HCT116 (cell line): ENCODE measurements around the gene TAF4. TPM values are rescaled to one million over a fixed set of nuclear protein-coding genes. Genes with fewer than 3 reads are reported as not detected.

ENCODE experiments used
- ATAC-seq: fragments of 200-7000 bp; cut with Tn5 transposase; 2 replicates; pipeline ENCODE4 v1.9.1; 2020; ENCODE audit warnings: mild to moderate bottlenecking, moderate library complexity
- BruUV-seq: library from RNA; stranded (reverse); fragments of 400-500 nt; replicated peaks from 2 replicates; lab custom pipeline; 2021; lab: Mats Ljungman, UMichigan
- CTCF ChIA-PET: fragments of 300-600 bp; sonication (Branson Sonifier 250); formaldehyde crosslinking; loops from one replicate; lab custom pipeline; 2021; ENCODE audit warnings: antibody characterized with exemption; lab: Charles Lee
- POLR2A ChIA-PET: fragments of 300-600, 350-600 bp; sonication (Branson Sonifier 250); formaldehyde crosslinking; loops from one replicate; lab custom pipeline; 2021; ENCODE audit warnings: antibody characterized with exemption; lab: Charles Lee
- RAD21 ChIA-PET, 2 experiments: fragments of 300-600 bp; sonication (Branson Sonifier 250); formaldehyde crosslinking; loops; one replicate each; lab custom pipeline; 2023; ENCODE audit warnings: low total read pairs in 2 of 2; ENCODE audit not compliant: uncharacterized antibody in 2 of 2, unreplicated experiment in 2 of 2, low non-redundant PET in 1 of 2; lab: Charles Lee
- DNase-seq: peaks from one replicate; pipeline ENCODE4 v3.0.0-alpha.2; 2010; ENCODE audit warnings: low read depth, low spot score
- H2AFZ ChIP-seq: fragments of 200-600 bp; shearing (Covaris generic), sonication (generic); 2 replicates; pipeline ENCODE4 v1.6.1; 2017; ENCODE audit warnings: low read depth, mixed run types, mixed read lengths, antibody characterized with exemption, low read length; ENCODE audit not compliant: poor library complexity, severe bottlenecking
- H3K27ac ChIP-seq: 2 replicates; pipeline ENCODE4 v1.5.1; 2012; ENCODE audit warnings: low read depth, low read length
- H3K27me3 ChIP-seq: fragments of 200-600 bp; sonication (generic); 2 replicates; pipeline ENCODE4 v1.6.1; 2016; ENCODE audit warnings: mixed run types, low read length, mixed read lengths; ENCODE audit not compliant: insufficient read depth
- H3K36me3 ChIP-seq, 2 experiments: fragments of 200-500 bp in 1 of 2; fragments of 200-600 bp in 1 of 2; sonication (Bioruptor generic) in 1 of 2; sonication (generic) in 1 of 2; 2 replicates each; pipeline versions ENCODE4 v1.5.1 to v1.6.1; 2014 to 2016; ENCODE audit warnings: low read length in 2 of 2, inconsistent platforms in 1 of 2, mixed read lengths in 1 of 2, mixed run types in 1 of 2; ENCODE audit not compliant: insufficient read depth in 2 of 2, control insufficient read depth in 1 of 2
- H3K4me1 ChIP-seq, 2 experiments: fragments of 200-600 bp in 1 of 2; sonication (generic) in 1 of 2; 2 replicates each; pipeline versions ENCODE4 v1.5.1 to v1.6.1; 2012 to 2017; ENCODE audit warnings: low read length in 2 of 2, inconsistent platforms in 1 of 2, mild to moderate bottlenecking in 1 of 2, mixed read lengths in 1 of 2, mixed run types in 1 of 2, moderate library complexity in 1 of 2; ENCODE audit not compliant: insufficient read depth in 2 of 2, control insufficient read depth in 1 of 2
- H3K4me2 ChIP-seq: fragments of 200-600 bp; sonication (generic); 2 replicates; pipeline ENCODE4 v1.6.1; 2017; ENCODE audit warnings: mixed run types, low read length, mixed read lengths
- H3K4me3 ChIP-seq, 2 experiments: fragments of 200-600 bp in 1 of 2; sonication (generic) in 1 of 2; replicated peaks in 1 of 2; 2 replicates each; pipeline ENCODE4 v1.5.1; 2011 to 2016; ENCODE audit warnings: low read length in 2 of 2, control low read depth in 1 of 2, low read depth in 1 of 2, mild to moderate bottlenecking in 1 of 2, mixed read lengths in 1 of 2, mixed run types in 1 of 2
- H3K79me2 ChIP-seq: fragments of 200-600 bp; sonication (generic); 2 replicates; pipeline ENCODE4 v1.6.1; 2017; ENCODE audit warnings: mild to moderate bottlenecking, mixed run types, low read length, moderate library complexity, mixed read lengths; ENCODE audit not compliant: insufficient read depth
- H3K9ac ChIP-seq: fragments of 200-600 bp; sonication (generic); 2 replicates; pipeline ENCODE4 v1.6.1; 2016; ENCODE audit warnings: low read length, mixed read lengths
- H3K9me2 ChIP-seq: fragments of 200-600 bp; sonication (generic), shearing (Covaris generic); 2 replicates; pipeline ENCODE4 v1.6.1; 2017; ENCODE audit warnings: mixed run types, mild to moderate bottlenecking, moderate library complexity; ENCODE audit not compliant: insufficient read depth
- H3K9me3 ChIP-seq, 2 experiments: fragments of 200-500 bp in 1 of 2; fragments of 200-600 bp in 1 of 2; sonication (Bioruptor generic) in 1 of 2; sonication (generic) in 1 of 2; 2 replicates each; pipeline ENCODE4 v1.6.1; 2014 to 2017; ENCODE audit warnings: low read length in 2 of 2, mixed read lengths in 2 of 2, inconsistent platforms in 1 of 2, low read depth in 1 of 2, mild to moderate bottlenecking in 1 of 2, mixed run types in 1 of 2, moderate library complexity in 1 of 2; ENCODE audit not compliant: control insufficient read depth in 1 of 2, insufficient read depth in 1 of 2
- H4K20me1 ChIP-seq: fragments of 200-600 bp; sonication (generic), shearing (Covaris generic); 2 replicates; pipeline ENCODE4 v1.6.1; 2017; ENCODE audit warnings: mixed run types, mild to moderate bottlenecking, moderate library complexity; ENCODE audit not compliant: insufficient read depth
- CBX3 ChIP-seq: IDR thresholded peaks from 2 replicates; pipeline ENCODE4 v1.6.1; 2012; ENCODE audit warnings: low read depth
- CEBPB ChIP-seq: IDR thresholded peaks from 2 replicates; pipeline ENCODE4 v1.6.1; 2012; ENCODE audit warnings: low read depth
- ELF1 ChIP-seq: IDR thresholded peaks from 2 replicates; pipeline ENCODE4 v1.6.1; 2012; ENCODE audit warnings: low read depth, borderline replicate concordance
- EZH2 ChIP-seq: fragments of 200-600 bp; sonication (generic); IDR thresholded peaks from 2 replicates; pipeline ENCODE4 v1.6.1; 2017; ENCODE audit warnings: antibody characterized with exemption, mixed run types
- EZH2phosphoT487 ChIP-seq: fragments of 200-600 bp; IDR thresholded peaks from 2 replicates; pipeline ENCODE4 v1.6.1; 2018; ENCODE audit warnings: antibody characterized with exemption, borderline replicate concordance
- POLR2AphosphoS5 ChIP-seq: IDR thresholded peaks from 2 replicates; pipeline ENCODE4 v1.6.1; 2011; ENCODE audit warnings: mild to moderate bottlenecking, low read depth, low read length, moderate library complexity
- SIN3A ChIP-seq: IDR thresholded peaks from 2 replicates; pipeline ENCODE4 v1.6.1; 2012; ENCODE audit warnings: low read depth
- SP1 ChIP-seq: IDR thresholded peaks from 2 replicates; pipeline ENCODE4 v1.6.1; 2012; ENCODE audit warnings: low read depth
- SRF ChIP-seq: IDR thresholded peaks from 2 replicates; pipeline ENCODE4 v1.6.1; 2012; ENCODE audit warnings: low read depth
- TCF7L2 ChIP-seq: IDR thresholded peaks from 2 replicates; pipeline ENCODE4 v1.7.0; 2011; ENCODE audit warnings: borderline replicate concordance, inconsistent platforms; ENCODE audit not compliant: insufficient read depth, insufficient read length; ENCODE audit errors: extremely low read depth
- YY1 ChIP-seq: IDR thresholded peaks from 2 replicates; pipeline ENCODE4 v1.6.1; 2011; ENCODE audit warnings: low read length, low read depth, moderate library complexity, mild to moderate bottlenecking; ENCODE audit not compliant: insufficient replicate concordance; ENCODE audit errors: extremely low read depth
- ZNF274 ChIP-seq: fragments of 200-500 bp; sonication (Bioruptor generic); IDR thresholded peaks from 2 replicates; pipeline ENCODE4 v1.6.1; 2014; ENCODE audit warnings: mild to moderate bottlenecking, low read depth, low read length, inconsistent platforms
- intact Hi-C: fragments of 100-400 bp; cut with micrococcal nuclease; formaldehyde crosslinking; loops from 2 replicates; pipeline ENCODE4 v1.10.0; 2022
- total RNA-seq: library from RNA; stranded (reverse); gene quantifications from one replicate; pipeline ENCODE4 v1.2.1, GENCODE V29; 2021; ENCODE audit not compliant: unreplicated experiment
- TF ChIP-seq, protein P1 (sequence below): IDR thresholded peaks from 2 replicates; pipeline ENCODE4 v1.6.1; 2012

The TAF4 gene
- total RNA-seq, 1 experiment from 2014 or later, result 26.8 TPM

DNA sequence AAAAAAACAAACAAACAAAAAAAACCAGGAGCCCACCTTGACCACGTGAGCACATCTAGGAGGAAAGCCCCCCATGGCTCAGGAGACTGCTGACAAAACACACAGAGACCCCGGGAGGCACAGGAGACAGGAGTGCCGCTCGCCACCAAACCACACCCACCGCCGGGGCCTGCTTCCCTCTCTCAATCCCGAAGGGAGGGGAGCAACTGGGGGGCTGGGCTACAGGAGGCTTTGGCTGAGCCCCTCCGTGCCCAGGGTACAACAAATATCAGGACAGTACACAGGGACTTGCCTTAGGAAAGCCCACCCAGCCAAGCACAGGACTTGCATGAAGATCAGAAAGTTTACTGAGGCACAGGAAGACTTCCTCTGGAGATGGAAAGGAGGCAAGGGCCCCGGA lies 102.5 kb downstream of the TAF4 start:
- ATAC-seq, result no peak
- H3K9ac ChIP-seq, result no peak overlapping the region

DNA sequence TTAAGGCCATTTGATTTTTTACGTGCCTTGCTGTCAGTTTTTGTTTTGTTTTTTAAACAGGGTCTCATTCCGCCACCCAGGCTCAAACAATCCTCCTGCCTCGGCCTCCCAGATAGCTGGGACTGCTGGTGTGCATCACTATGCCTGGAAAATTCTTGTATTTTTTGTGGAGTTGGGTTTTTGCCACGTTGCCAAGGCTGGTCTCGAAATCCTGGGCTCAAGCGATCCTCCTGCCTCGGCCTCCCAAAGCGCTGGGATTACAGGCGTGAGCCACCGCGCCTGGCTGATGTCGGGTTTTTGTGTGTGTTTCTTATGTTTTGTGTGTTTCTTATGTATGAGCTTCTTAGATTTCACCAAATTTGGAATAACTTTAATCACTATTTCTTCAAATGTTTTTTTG lies 104.8 kb downstream of the TAF4 start:
- H3K4me1 ChIP-seq, result no peaks in the 10 kb centered on the region
- intact Hi-C loops, result no loop called here
- no peak overlapping the region for H3K4me2 ChIP-seq
- H3K4me3 ChIP-seq, result no peak overlapping the region
- H3K9ac ChIP-seq, result no peak overlapping the region
- H4K20me1 ChIP-seq, result no peaks in the 10 kb centered on the region
- ATAC-seq, result no peak
- no peak overlapping the region for H2AFZ ChIP-seq
- H3K79me2 ChIP-seq, result no peaks in the 10 kb centered on the region
- H3K9me2 ChIP-seq, result no peaks in the 10 kb centered on the region
- no peaks in the 10 kb centered on the region for H3K36me3 ChIP-seq
- H3K27me3 ChIP-seq, result no peaks in the 10 kb centered on the region
- no peak for DNase-seq
- RAD21 ChIA-PET, result no interaction called here
- no peak overlapping the region for H3K27ac ChIP-seq
- POLR2A ChIA-PET, result no interaction called here
- no peak for TF ChIP-seq ZNF274
- TF ChIP-seq SP1, result no peak
- no peak for TF ChIP-seq SIN3A
- TF ChIP-seq POLR2AphosphoS5, result no peak
- TF ChIP-seq, protein P1, sequence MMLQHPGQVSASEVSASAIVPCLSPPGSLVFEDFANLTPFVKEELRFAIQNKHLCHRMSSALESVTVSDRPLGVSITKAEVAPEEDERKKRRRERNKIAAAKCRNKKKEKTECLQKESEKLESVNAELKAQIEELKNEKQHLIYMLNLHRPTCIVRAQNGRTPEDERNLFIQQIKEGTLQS, result no peak
- no peak for TF ChIP-seq TCF7L2
- no peak for TF ChIP-seq CEBPB
- TF ChIP-seq, all 23 proteins: peak for 0
- H3K9me3 ChIP-seq, result no peaks in the 10 kb centered on the region
- BruUV-seq, result no TSS peak
- CTCF ChIA-PET, result no interaction called here

More for the DNA sequence above, 102.5 kb downstream of the TAF4 start:
- Histone ChIP-seq H3K4me3 (no peak overlapping the region), H3K4me2 (no peak overlapping the region), H3K36me3 (no peaks in the 10 kb centered on the region), H3K27ac (no peak overlapping the region), H3K27me3 (no peaks in the 10 kb centered on the region), H3K4me1 (no peaks in the 10 kb centered on the region), H3K79me2 (no peaks in the 10 kb centered on the region), H2AFZ (no peak overlapping the region), H3K9me2 (no peaks in the 10 kb centered on the region), H3K9me3 (no peaks in the 10 kb centered on the region), H4K20me1 (no peaks in the 10 kb centered on the region)
- DNase-seq, result no peak
- intact Hi-C loops, result no loop called here
- ChIA-PET RAD21 (no interaction called here), CTCF (no interaction called here), POLR2A (no interaction called here)
- no TSS peak for BruUV-seq
- no peak for TF ChIP-seq SIN3A
- TF ChIP-seq CBX3, result no peak
- TF ChIP-seq TCF7L2, result no peak
- no peak for TF ChIP-seq POLR2AphosphoS5
- TF ChIP-seq, protein P1, result no peak
- TF ChIP-seq EZH2phosphoT487, result no peak
- TF ChIP-seq SRF, result no peak
- TF ChIP-seq YY1, result no peak
- TF ChIP-seq ELF1, result no peak
- no peak for TF ChIP-seq EZH2
- no peak for TF ChIP-seq CEBPB
